HG03175 (cell line): ENCODE results near the gene RFX8.
"Not testable (repeated sequence)": the region's sequence is repeated elsewhere in the genome, so short reads cannot be mapped to it uniquely, and the experiment has no call there.

Experiments used
- ATAC-seq: cut with Tn5 transposase; IDR thresholded peaks from one replicate; pipeline ENCODE4 v1.9.1; 2021; ENCODE audit warnings: mild to moderate bottlenecking, moderate library complexity; ENCODE audit not compliant: unreplicated experiment

The RFX8 gene

GRCh38 chr2:101355401-101356054 is 119.4 kb downstream of the RFX8 start:
- no peak for ATAC-seq

GRCh38 chr2:101354420-101355311 is 120.2 kb downstream of the RFX8 start:
- ATAC-seq: no peak

- ATAC-seq: not testable (repeated sequence)
These were observed 122.3 kb downstream of the RFX8 start for GRCh38 chr2:101352631-101353030.

- no peak for ATAC-seq
These were observed 123.7 kb downstream of the RFX8 start for GRCh38 chr2:101351207-101351606.

- ATAC-seq: no peak
These were observed 124.8 kb downstream of the RFX8 start for GRCh38 chr2:101349893-101350662.

- no peak for ATAC-seq
These were observed 126.0 kb downstream of the RFX8 start for GRCh38 chr2:101348883-101349282.
